HG03342 (cell line): ENCODE measurements around the gene OSBPL10.
"Not testable (repeated sequence)": the region's sequence is repeated elsewhere in the genome, so short reads cannot be mapped to it uniquely, and the experiment has no call there.

ENCODE experiments used
- ATAC-seq: cut with Tn5 transposase; IDR thresholded peaks from one replicate; pipeline ENCODE4 v1.9.1; 2021; ENCODE audit warnings: mild to moderate bottlenecking, moderate library complexity; ENCODE audit not compliant: unreplicated experiment

The OSBPL10 gene

DNA sequence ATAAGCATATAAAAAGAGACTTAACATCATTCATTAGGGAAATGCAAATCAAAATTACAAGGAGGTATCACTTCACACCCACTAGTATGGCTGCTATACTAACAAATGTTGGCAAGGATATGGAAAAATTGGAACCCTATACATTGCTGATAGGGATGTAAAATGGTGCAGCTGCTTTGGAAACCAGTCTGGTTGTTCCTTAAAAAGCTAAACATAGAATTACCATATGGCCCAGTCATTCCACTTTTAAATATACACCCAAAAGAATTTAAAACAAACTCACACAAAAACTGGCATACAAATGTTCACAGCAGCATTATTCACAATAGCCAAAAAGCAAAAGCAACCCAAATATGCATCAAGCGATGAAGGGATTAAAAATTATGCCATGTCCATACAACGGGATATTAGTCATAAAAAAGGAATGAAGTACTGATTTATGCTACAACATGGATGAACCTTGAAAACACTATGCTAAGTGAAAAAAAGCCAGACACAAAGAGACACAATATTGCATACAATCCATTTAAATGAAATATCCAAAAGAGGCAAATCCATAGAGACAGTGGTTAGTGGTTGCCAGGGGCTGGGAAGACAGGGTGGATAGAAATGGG, 118.3 kb downstream of the OSBPL10 start:
- ATAC-seq = no peak

DNA sequence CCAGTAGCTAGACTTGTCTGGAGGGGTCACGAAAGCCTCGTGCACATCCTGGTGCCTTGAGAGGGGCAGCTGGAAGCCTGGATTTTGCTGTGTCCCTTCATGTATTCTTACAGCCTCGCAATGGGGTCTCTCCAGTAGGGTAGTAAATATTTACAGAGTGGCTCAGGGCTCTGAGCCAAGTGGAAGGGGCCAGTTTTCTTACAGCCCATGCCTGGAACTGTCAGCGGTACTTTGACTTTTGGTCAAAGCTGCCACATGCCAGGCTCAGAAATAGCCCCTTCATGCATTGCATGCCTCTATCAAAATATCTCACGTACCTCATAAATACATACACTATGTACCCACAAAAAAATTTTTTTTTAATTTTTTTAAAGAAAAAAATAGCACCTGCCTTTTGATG, 119.2 kb downstream of the OSBPL10 start:
- ATAC-seq = no peak

DNA sequence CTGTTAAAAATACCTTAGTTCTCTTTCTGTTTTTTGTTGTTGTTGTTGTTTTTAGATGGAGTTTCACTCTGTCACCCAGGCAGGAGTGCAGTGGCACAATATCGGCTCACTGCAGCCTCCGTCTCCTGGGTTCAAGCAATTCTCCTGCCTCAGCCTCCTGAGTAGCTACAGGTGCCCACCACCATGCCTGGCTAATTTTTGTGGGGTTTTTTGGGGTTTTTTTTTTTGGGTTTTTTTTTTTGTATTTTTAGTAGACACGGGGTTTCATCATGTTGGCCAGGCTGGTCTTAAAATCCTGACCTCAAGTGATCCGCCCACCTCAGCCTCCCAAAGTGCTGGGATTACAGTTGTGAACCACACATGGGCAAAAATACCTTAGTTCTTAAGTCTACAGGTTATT, 120.4 kb downstream of the OSBPL10 start:
- ATAC-seq = not testable (repeated sequence)

DNA sequence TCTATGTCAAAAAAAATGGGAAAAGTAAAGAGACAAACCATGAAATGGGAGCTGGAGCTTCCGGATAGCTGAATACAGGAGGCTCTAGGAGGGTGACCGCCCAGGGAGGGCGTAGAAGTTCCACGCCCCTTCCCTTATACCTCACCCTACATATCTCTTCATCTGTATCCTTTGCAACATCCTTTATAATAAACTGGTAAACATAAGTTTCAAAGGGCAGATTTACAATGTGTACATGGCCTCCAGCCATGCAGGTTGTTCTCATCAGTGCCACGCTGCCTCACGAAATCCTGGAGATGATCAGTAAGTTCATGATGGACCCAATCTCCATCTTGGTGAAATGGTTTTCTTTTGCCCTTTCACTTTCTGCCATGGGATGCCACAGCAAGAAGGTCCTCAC, 121.8 kb downstream of the OSBPL10 start:
- ATAC-seq = no peak

DNA sequence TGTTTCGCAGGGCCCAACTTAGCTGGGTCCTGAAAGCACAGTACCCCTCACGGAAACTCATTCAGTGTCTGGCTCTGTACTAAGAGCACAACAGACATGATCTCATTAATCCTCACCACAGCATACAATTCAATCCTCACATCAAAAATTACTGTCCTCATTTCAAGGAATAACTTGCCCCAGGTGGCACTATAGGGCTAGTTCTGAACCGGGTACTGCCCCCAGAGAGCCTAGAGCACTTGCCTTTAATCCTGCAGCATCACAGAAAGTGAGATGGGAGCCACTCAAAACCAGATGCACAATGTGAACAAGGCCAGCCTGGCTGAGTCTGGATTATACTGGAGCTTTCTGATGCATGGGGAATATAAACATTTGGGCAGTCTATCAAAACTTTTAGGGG, 122.6 kb downstream of the OSBPL10 start:
- no peak for ATAC-seq

DNA sequence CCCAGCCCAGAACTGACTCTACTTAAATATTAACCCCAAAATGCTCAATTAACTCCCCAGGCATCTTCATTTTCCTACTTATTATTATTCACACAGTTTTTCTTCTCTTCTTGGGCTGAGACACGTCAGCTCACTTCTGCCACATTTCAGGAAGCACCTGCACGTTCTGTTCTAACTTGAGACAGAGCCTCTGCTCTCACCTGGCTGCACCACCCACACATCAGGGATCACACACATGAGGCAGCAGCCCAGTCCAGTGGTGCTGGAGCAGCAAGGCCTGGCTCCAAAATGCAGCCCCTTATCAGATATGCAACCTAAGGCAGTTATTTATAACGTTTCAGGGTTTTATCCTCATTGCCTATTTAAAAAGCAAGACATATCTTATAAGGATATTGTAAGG, 127.5 kb downstream of the OSBPL10 start:
- ATAC-seq = no peak

DNA sequence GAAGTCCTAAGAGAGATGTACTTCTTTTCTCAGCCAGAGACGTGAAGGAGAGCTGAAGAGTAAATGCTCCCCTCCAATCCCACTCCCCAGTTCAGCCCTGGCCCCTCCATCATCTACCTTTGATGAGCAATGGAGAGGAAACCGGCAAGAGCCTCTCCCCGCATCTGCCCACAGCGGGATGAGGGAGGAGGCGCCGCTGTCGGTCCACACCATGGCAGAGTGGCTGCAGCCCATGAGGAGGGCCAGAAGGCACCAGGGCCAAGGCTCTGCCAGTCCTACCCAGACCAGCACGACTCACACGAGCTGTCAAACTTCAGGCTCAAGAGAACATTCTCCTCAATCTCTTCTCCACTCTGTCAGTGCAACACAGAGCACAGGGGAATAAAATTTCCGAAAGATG, 129.8 kb downstream of the OSBPL10 start:
- ATAC-seq = no peak

DNA sequence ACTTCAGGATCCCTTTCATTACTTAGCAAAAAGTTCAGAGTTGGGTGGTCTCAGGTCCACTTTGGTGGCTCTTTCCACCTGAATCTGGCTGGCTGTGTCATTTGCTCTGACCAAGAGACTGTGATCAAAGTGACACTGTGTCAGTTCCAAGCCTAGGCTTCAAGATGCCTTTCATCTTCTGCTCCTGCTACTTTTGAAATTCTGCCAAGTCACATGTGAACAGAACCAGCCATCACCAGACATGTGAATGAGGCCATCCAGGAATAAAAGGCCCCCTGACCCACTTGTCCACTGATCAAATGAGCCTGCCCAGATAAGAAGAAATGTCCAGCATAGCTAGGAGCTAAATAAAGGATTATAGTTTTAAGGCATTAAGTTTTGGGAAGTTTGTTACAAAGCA, 132.2 kb downstream of the OSBPL10 start:
- ATAC-seq = no peak

DNA sequence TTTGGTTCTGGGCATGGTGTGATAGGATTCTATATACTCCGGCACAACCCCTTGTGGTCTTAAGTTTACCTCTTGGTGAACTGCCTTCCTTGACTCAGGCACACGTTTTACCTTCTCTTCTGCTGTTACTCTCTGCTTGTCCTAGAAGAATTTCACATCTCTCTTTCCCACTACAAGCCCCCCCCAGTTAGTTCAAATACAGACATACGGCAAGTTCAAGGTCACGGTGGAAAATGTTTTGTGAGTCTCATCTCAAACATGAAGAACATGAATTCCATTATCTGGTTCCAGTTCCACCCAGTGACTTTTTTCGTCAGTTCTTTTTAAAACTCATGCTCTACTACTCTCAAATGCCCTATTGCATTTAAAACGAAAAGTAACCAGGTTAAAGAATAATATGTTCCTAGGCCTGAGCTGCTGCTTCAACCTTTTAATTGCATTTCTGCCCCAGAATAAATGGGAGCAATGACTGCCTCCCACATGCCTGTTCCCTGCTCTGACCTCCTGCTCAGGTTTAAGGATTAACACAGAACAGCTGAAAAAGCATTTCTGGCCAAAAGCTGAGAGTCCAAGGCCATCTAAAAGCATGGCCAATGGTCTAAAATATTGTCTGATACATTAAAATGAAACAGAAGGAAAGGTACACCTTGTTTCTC, 132.8 kb downstream of the OSBPL10 start:
- no peak for ATAC-seq

DNA sequence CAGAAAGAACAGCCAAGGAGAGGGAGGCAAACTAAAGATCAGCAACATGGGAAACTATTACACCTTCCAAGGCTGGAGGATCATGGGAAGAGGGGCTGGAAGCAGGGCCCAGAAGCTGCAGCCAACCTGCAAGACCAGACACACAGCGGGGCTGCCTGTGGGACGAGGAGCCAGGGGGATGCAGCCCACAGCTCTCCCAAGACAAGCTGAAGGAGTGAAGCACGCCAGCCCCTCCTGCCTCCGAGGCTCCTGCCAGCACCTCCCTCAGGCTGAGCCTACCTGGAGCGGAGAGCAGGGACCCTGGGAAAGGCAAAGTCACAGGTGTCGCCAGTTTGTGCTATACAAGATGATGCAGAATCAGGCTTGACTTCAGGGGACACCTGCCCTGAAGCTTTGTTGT, 133.3 kb downstream of the OSBPL10 start:
- no peak for ATAC-seq

DNA sequence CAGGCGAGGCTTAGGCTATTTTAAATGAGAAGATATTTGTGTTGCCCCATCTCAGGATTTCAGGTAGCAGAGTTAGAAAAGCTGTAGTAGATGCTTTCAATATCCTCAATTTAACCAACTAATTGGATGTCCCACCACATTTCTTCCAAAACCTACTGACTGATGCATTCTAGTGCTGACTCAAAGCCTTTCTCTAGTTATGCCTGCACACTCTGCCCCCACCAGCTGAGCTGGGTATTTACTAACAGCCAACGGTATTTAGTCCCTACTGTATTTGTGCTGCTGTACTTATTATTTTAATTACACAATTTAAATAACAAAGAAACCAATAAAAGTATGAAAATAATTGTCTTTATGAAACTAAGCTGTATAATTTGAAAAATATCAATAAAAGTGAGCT, 139.5 kb downstream of the OSBPL10 start:
- ATAC-seq = no peak

DNA sequence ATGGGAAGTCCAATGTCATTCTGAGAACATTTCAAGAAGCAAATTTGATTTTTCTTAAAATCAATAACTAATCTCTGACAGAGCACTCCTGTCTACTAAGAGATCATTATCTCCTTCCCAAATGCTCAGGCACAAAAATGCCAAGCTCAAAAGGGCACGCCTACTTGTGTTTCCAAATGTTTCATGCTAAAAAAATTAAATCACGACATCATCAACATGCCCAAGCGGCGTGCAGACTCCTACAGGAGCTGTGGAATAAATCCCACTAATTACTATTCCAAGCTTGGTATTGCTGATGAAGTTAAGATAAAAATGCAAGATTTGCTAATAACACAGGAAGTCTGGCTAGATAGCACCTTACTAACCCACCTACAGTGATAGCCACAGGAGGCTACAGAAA, 140.8 kb downstream of the OSBPL10 start:
- ATAC-seq = no peak

DNA sequence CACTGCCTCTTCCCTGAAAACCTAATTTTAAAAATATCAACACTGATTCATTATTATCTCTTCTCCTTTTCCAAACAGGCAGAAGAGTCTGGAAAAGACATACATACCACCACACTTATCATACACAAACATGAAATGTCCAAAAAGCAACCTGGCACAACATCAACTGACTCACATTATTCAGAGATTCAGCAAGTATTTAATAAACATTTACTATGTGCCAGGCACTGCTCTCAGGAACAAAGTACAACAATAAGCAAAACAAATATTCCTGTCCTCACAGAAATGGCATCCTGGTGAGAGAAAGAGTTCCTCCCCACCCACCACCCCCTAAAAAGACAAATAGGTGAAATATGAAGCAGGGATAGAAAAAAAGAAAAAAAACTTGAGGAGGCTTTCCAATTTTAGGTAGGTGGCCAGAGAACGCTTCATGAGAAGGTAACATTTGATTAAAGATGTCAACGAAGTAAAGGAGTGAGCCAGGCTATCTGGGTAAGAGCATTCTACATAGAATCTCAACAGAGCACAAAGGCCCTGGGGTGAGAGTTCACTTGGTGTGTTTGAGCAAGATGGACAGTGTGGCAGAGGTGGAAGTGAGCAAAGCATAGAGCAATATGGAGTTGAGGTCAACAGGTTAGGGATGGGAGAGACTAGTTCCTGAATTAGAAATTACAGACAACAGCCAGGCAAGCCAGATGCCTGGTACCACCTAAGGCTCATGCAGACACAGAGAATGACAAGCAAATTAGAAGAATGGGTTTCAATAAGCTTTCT, 141.7 kb downstream of the OSBPL10 start:
- no peak for ATAC-seq

DNA sequence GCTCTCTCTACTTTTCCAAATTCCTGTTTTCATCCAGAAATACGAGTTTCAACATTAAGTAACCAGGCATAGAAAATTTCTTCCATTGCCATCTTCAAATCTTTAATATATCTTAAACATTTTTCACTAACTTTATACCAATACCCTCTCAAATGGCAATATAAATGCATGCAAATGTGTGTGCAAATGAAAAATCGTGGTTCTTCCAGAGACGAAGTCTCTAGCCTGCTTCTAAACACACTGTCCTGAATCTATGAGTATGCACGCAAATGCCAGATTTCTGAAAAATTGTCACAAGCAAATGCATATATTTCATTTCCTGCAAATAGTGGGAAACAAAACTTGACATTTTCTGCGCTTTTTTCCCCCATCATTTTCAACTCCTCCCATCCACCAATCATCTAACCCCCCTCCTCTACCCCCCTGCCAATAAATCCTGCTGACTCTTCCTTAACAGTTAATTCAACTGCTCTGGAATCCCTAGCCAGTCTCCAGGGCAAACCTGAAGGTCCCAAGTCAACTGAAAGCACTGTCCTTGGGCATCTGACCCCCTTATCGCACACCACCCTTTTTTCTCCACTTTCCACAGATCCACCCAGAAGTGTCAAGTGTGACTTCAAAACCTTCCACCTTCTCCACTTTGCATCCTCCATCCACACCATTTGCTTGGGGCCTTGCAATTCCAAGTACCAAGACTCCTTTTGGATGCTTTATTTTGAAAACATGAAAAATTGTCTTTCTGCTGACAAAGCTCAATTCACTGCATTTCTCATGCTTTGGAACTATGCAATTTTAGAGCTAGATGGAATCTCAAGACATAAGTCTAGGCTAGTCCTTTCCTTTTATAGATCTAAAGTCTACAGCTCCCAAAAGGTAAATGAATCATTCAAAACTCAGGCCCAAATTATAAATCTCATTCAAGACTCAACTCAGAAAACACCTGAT, 144.7 kb downstream of the OSBPL10 start:
- no peak for ATAC-seq

DNA sequence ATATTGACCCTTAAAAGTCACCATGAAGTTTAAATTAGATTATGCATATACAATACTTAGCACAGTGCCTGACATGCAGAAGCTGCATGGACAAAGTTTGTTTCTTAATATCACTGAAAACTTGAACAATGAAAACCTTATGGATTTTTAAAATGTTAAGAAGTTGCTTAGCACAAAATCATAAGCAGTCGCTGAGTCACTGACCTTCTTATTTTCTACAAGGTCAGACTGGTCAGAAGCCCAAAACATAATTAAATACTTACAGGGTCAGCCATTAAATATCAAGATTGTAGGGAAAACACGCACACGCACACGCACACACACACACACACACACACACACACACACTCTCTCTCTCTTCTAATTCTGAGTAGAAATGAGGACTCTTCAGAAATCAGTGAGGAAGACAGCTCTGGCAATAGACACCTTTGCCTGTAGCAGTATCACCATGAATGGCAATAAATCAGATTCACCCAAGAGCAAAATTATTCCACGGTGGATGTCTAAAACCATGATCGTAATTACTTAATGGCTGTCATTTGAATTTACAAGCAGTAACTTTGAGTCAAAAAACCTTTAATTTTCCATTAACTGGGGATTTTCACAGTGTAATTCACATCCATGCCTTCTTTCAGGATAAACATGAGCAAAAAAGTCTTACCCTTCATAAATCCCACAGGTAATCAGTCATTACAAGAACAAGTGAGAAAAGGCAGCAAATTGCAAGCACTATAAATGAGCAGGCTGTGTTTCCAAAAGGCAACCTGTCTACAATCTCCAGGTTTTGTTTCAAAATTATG, 147.5 kb downstream of the OSBPL10 start:
- no peak for ATAC-seq

DNA sequence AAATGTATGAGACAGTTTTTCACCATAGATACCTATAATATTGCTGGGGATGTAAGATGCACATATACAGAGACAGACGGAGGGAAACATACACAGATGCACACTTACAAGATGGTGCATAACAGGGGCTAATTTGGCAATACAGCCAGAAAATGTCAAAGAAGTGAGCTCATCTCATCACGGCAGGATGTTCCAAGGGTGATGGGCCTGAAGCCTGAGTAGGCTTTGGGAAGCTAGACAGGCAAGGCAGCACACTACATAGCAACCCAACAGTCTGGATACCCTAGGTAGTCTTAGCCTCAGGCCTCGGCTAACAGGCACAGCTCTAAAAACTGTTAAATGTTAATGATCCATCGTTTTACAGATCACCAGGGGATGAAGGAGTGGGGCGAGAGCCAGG, 148.5 kb downstream of the OSBPL10 start:
- no peak for ATAC-seq

DNA sequence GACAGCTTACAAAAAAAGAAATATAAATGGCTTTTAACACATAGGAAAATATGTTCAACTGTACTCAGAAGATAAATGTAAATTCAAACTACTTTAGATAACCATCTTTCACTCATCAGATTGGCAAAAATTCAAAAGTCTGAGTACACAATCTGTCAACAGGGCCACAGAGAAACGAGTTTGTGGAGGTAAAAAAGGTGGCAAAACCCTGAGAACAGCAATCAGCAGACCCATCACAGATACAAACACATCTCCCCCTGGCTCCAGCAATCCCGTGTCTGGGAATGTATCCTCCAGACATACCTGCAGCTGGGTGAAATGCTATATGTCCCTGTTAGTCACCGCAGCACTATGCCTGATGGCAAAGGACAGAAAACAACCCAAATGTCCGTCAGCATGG, 149.5 kb downstream of the OSBPL10 start:
- no peak for ATAC-seq

DNA sequence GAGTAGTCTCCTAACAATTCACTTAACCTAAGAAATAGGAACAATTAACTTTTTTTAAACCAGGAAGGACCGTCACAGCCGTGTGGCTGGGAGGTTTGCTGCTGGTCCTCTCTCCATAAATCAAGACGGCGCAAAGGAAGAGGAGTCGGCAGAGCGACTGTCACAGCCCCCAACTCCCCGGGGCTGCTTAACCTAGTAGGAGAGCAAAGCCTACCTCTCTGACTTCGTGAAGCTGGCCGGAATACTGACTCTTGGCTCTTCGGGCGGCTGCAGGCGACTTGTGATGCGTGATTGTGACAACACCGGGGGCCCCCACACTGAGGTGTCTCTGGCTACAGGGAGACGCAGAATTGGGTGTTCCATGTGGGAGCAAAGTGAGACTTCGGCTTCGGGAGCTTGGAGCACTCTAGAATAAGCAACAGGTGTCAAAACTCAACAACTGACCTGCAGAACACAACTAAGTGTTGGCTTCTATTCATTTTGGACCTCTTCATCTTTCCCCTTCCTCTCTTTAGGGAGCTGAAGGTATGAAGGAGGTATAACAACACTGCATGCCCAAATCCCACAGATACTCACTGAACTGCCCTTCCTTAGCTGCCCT, 151.1 kb downstream of the OSBPL10 start:
- no peak for ATAC-seq

DNA sequence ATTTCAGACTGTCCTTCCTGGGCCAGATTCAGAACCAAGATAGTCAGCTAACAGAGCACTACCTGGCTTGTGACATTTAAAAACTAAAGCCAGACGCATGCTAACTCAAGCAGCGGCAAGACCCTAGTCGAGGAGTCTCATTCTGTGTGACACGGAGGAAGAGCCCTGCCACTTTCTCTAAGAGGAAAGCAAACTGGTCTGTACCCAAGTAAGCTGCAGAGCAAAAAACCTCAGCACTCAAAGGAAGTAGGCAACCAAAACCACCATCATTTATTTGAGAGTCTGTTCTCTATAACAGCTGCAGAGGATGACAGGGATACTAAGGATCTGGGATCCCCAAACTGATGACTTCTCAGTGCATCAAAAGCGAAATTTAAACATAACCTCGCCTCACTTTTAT, 152.1 kb downstream of the OSBPL10 start:
- ATAC-seq = no peak

DNA sequence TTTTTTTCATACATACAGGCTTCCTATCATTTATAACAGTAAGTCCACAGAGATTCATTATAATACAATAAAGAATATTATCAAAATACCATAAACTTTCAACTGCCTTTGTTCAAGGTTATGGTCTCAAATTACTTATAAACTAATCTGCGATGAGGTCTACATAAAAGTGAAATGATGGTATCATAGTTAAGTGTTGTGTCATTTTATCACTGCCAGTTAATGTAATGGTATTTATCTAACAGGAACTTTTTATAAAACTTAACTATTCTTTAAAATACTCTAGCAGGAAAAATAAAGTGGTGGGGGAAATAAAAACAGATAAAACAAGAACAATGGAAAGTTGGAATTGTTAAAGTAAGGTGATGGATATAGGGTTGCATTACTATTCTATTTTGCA, 153.1 kb downstream of the OSBPL10 start:
- no peak for ATAC-seq
